Measurements from ENCODE around the gene DIDO1. TPM values are rescaled to one million over a fixed set of nuclear protein-coding genes. Genes with fewer than 3 reads are reported as not detected.

Gene DIDO1
- total RNA-seq, 1 experiment from 2014 or later, result 77.1 TPM

DNA sequence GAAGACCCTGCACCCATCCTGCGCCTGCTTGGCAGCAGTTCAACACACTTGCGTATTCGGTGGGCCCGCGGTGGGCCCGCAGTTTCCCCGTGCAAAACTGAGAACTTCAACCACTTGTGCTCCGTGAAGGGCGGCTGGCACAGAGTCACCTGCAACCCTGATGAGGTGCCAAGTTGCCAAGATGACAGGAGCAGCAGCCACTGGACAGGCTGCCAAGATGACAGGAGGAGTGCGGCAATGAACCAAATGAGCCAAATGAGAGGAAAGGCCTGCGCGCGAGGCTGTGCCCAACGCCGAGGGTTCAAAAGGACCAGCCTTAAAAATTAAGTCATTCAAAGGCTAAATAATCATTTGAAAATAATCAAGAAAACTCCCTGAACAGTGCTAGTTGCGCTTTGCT lies 20.1 kb downstream of the DIDO1 start:
- Mint-ChIP-seq H3K4me1 (ENCODE audit: low read depth, unreplicated experiment) (peaks cover 4% of the 10 kb centered on the region), H3K36me3 (ENCODE audit: insufficient read depth, unreplicated experiment) (peaks cover 95% of the 10 kb centered on the region), H3K27me3 (ENCODE audit: unreplicated experiment) (no peaks in the 10 kb centered on the region), H3K4me3 (ENCODE audit: low read depth, unreplicated experiment) (no peak overlapping the region), H3K9me3 (ENCODE audit: low read depth, unreplicated experiment) (no peaks in the 10 kb centered on the region), H3K27ac (ENCODE audit: unreplicated experiment) (no peak overlapping the region)
- no peak for DNase-seq
- no TSS peak for BruUV-seq (replicated peaks)
- TF ChIP-seq, protein P1, sequence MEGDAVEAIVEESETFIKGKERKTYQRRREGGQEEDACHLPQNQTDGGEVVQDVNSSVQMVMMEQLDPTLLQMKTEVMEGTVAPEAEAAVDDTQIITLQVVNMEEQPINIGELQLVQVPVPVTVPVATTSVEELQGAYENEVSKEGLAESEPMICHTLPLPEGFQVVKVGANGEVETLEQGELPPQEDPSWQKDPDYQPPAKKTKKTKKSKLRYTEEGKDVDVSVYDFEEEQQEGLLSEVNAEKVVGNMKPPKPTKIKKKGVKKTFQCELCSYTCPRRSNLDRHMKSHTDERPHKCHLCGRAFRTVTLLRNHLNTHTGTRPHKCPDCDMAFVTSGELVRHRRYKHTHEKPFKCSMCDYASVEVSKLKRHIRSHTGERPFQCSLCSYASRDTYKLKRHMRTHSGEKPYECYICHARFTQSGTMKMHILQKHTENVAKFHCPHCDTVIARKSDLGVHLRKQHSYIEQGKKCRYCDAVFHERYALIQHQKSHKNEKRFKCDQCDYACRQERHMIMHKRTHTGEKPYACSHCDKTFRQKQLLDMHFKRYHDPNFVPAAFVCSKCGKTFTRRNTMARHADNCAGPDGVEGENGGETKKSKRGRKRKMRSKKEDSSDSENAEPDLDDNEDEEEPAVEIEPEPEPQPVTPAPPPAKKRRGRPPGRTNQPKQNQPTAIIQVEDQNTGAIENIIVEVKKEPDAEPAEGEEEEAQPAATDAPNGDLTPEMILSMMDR (IDR thresholded peaks at IDR 0.05; ENCODE audit: unreplicated experiment), result no peak
- CTCF ChIA-PET, result no interaction called here
- intact Hi-C loops (cut with micrococcal nuclease; ENCODE audit: unreplicated experiment), result no loop called here

DNA sequence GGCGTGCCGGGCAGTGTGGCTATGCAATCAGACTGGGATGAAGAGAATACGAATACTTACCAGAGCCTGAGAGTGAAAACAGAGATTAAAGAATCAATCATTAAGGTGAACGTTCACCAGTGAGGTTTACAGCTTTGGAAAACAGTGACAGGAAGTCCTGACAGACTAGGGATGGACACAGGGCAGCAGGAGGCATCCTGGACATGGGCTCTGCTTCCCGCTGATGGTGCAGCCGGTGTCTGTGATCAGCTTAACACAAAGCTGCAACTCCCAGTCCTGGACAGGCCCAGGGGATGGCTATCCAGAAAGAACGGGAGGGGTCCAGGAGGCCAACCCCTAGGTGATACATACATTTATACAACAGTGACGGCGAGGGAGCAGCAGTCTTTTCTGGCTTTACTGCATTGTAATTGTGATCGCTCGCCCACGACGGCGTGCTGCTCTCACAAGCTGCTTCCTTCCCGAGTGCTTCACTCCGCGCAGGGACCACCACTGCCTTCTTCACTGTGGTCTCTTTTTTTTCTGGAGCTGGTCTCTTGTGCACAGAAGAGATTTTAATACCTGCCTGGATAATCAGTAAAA lies 20.7 kb downstream of the DIDO1 start:
- no peak for DNase-seq
- intact Hi-C loops (cut with micrococcal nuclease; ENCODE audit: unreplicated experiment), result no loop called here
- peaks cover 97% of the 10 kb centered on the region for H3K36me3 Mint-ChIP-seq (ENCODE audit: insufficient read depth, unreplicated experiment)
- BruUV-seq (replicated peaks), result no TSS peak
- TF ChIP-seq, protein P1 (IDR thresholded peaks at IDR 0.05; ENCODE audit: unreplicated experiment), result no peak
- H3K4me3 Mint-ChIP-seq (ENCODE audit: low read depth, unreplicated experiment), result no peak overlapping the region
- no peak overlapping the region for H3K27ac Mint-ChIP-seq (ENCODE audit: unreplicated experiment)
- CTCF ChIA-PET, result no interaction called here
- no peaks in the 10 kb centered on the region for H3K27me3 Mint-ChIP-seq (ENCODE audit: unreplicated experiment)
- H3K4me1 Mint-ChIP-seq (ENCODE audit: low read depth, unreplicated experiment), result peaks cover 10% of the 10 kb centered on the region
- no peaks in the 10 kb centered on the region for H3K9me3 Mint-ChIP-seq (ENCODE audit: low read depth, unreplicated experiment)

DNA sequence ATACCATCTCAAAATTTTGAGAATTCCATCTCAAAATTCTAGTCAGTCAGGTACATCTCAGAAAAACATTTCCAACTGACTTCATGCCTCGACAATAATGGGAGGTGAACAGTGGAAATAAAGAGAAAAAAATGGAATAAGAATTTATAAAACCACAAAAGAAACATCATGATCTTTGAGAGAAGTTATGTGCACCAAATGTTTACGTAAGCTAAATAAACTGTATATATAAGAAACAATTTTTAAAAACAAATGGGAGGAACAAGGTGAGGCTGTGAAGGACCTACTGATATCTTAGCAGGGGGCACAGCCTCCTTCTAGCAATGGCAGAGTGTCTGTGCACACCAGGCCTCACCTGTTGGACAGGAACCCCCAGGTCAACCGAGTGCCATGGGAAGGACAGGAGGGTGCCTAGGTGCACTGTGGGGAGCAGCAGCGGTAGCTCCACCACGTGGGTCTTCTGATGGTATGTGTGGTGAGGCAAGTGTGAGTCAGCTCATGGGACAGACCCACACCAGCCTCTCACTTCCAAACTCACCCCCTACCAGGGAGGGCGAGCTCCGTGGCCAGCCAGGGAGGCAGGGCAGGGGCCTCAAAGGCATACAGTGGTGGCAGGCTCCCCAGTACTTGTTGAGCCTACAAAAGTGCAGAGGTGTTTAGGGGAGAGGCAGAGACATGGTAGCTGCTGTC lies 23.2 kb downstream of the DIDO1 start:
- TF ChIP-seq, protein P1 (IDR thresholded peaks at IDR 0.05; ENCODE audit: unreplicated experiment), result no peak
- no peak overlapping the region for H3K27ac Mint-ChIP-seq (ENCODE audit: unreplicated experiment)
- no peaks in the 10 kb centered on the region for H3K9me3 Mint-ChIP-seq (ENCODE audit: low read depth, unreplicated experiment)
- H3K4me3 Mint-ChIP-seq (ENCODE audit: low read depth, unreplicated experiment), result no peak overlapping the region
- BruUV-seq (replicated peaks), result no TSS peak
- no peaks in the 10 kb centered on the region for H3K27me3 Mint-ChIP-seq (ENCODE audit: unreplicated experiment)
- H3K4me1 Mint-ChIP-seq (ENCODE audit: low read depth, unreplicated experiment), result peaks cover 19% of the 10 kb centered on the region
- intact Hi-C loops (cut with micrococcal nuclease; ENCODE audit: unreplicated experiment), result no loop called here
- CTCF ChIA-PET, result interaction anchor here (1.1 to 2.1 kb wide), 2 partner anchors 9 to 69 kb away, joined by 3 to 5 read pairs; no protein-coding TSS in a partner anchor
- DNase-seq, result no peak
- peaks cover 99% of the 10 kb centered on the region for H3K36me3 Mint-ChIP-seq (ENCODE audit: insufficient read depth, unreplicated experiment)

DNA sequence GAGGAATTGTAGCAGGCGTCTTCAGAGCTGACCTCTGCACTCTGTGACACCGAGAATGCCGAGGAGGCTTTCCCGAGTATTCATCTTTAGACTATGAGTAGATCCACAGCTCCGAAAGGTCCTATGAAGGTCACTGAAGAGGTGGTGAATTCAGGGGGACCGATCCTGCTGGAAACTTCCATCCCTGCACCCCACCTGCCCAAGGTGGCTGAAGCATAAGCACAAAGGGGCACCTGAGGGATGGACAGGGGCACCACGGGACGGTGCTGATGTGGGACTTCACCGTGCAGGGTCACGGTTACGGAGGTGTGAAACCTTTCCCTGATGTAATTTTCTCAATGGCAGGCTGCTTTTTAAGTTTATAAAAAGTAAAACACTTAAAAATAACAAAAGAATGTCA lies 24.4 kb downstream of the DIDO1 start:
- no peak for DNase-seq
- H3K4me1 Mint-ChIP-seq (ENCODE audit: low read depth, unreplicated experiment), result peaks cover 19% of the 10 kb centered on the region
- intact Hi-C loops (cut with micrococcal nuclease; ENCODE audit: unreplicated experiment), result loop anchor here (2.0 kb wide), 1 partner anchor 23 kb away; no protein-coding TSS in a partner anchor
- TF ChIP-seq, protein P1 (IDR thresholded peaks at IDR 0.05; ENCODE audit: unreplicated experiment), result no peak
- CTCF ChIA-PET, result interaction anchor here (0.6 to 2.1 kb wide), 6 partner anchors 12 to 107 kb away, joined by 3 to 5 read pairs (median 4); no protein-coding TSS in a partner anchor
- H3K36me3 Mint-ChIP-seq (ENCODE audit: insufficient read depth, unreplicated experiment), result peaks cover 94% of the 10 kb centered on the region
- no peak overlapping the region for H3K27ac Mint-ChIP-seq (ENCODE audit: unreplicated experiment)
- H3K4me3 Mint-ChIP-seq (ENCODE audit: low read depth, unreplicated experiment), result no peak overlapping the region
- H3K9me3 Mint-ChIP-seq (ENCODE audit: low read depth, unreplicated experiment), result no peaks in the 10 kb centered on the region
- BruUV-seq (replicated peaks), result no TSS peak
- H3K27me3 Mint-ChIP-seq (ENCODE audit: unreplicated experiment), result no peaks in the 10 kb centered on the region

All from Calu3 (cell line).